Panc1 (cell line): Measurements from ENCODE around the gene SPATA31D1.

Experiments
- POLR2AphosphoS5 ChIP-seq: IDR thresholded peaks from 2 replicates; pipeline ENCODE4 v1.6.1; 2012; ENCODE audit warnings: mild to moderate bottlenecking, low read depth, low read length, moderate library complexity
- TCF7L2 ChIP-seq: IDR thresholded peaks from 2 replicates; pipeline ENCODE4 v1.6.1; 2011; ENCODE audit warnings: mild to moderate bottlenecking, low read depth, low read length, inconsistent platforms
- TF ChIP-seq, protein P1 (sequence below): fragments of 450-650 bp; IDR thresholded peaks from 2 replicates; pipeline ENCODE4 v1.5.1; 2017; ENCODE audit warnings: mild to moderate bottlenecking
- TF ChIP-seq, protein P2 (sequence below), 2 experiments: IDR thresholded peaks; 2 replicates each; pipeline ENCODE4 v1.6.1; 2011 to 2012; ENCODE audit warnings: low read depth in 2 of 2, control low read depth in 1 of 2, low read length in 1 of 2, mild to moderate bottlenecking in 1 of 2, moderate library complexity in 1 of 2; ENCODE audit not compliant: insufficient read depth in 1 of 2

DNA sequence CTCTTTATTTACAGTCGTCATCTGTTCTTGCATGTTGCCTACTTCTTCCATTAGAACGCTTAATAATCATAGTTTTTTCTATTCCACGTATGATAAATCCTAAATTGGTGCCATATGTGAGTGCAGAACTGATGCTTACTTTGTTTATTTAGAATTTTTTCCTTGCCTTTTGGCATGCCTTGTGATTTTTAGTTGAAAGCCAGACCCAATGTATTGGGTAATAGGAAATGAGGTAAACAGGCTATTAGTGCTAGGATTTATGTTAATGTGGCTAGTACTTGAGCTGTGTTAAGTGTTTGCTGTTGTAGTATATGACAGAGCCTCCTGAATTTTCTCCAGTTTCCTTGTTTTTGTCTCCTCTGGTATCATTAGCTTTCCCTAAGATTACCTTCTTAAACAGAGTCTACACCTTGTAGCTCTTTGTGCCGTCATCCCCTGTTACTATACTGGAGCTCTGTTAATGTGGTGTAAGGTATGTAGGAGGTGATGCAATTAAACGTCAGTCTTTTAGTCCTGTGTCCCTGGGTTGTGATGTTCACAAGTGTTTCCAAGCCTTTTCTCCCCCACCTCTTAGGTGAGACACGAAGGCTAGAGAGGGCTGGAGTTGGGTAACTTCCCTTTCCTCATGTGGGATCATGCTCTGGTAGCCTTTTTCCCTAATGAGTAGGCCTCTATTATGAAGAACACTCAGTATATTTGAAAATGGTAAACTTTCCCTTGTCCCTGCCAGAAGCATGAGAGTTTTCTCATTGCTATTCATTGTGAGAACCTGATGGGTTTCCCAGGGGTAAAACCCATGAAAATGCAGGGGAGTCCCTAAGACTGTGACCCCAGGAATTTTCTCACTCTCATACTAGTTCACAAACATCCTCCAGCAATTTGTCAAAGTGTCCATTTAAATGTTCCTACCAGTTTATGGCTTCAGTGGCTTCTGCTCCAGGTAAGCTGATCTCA, 24.1 kb upstream of the SPATA31D1 start:
- TF ChIP-seq, protein P1, sequence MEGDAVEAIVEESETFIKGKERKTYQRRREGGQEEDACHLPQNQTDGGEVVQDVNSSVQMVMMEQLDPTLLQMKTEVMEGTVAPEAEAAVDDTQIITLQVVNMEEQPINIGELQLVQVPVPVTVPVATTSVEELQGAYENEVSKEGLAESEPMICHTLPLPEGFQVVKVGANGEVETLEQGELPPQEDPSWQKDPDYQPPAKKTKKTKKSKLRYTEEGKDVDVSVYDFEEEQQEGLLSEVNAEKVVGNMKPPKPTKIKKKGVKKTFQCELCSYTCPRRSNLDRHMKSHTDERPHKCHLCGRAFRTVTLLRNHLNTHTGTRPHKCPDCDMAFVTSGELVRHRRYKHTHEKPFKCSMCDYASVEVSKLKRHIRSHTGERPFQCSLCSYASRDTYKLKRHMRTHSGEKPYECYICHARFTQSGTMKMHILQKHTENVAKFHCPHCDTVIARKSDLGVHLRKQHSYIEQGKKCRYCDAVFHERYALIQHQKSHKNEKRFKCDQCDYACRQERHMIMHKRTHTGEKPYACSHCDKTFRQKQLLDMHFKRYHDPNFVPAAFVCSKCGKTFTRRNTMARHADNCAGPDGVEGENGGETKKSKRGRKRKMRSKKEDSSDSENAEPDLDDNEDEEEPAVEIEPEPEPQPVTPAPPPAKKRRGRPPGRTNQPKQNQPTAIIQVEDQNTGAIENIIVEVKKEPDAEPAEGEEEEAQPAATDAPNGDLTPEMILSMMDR: no peak
- TF ChIP-seq, protein P2, sequence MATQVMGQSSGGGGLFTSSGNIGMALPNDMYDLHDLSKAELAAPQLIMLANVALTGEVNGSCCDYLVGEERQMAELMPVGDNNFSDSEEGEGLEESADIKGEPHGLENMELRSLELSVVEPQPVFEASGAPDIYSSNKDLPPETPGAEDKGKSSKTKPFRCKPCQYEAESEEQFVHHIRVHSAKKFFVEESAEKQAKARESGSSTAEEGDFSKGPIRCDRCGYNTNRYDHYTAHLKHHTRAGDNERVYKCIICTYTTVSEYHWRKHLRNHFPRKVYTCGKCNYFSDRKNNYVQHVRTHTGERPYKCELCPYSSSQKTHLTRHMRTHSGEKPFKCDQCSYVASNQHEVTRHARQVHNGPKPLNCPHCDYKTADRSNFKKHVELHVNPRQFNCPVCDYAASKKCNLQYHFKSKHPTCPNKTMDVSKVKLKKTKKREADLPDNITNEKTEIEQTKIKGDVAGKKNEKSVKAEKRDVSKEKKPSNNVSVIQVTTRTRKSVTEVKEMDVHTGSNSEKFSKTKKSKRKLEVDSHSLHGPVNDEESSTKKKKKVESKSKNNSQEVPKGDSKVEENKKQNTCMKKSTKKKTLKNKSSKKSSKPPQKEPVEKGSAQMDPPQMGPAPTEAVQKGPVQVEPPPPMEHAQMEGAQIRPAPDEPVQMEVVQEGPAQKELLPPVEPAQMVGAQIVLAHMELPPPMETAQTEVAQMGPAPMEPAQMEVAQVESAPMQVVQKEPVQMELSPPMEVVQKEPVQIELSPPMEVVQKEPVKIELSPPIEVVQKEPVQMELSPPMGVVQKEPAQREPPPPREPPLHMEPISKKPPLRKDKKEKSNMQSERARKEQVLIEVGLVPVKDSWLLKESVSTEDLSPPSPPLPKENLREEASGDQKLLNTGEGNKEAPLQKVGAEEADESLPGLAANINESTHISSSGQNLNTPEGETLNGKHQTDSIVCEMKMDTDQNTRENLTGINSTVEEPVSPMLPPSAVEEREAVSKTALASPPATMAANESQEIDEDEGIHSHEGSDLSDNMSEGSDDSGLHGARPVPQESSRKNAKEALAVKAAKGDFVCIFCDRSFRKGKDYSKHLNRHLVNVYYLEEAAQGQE (IDR thresholded peaks at IDR 0.05; ENCODE audit: insufficient read depth in 1 of 2, low read depth in 2 of 2, low read length in 1 of 2): no peak
- TF ChIP-seq POLR2AphosphoS5 (no peak), TCF7L2 (no peak)
